Stimulated activated CD8-positive, alpha-beta memory T cell treated with anti-CD3 and anti-CD28 coated beads, Interleukin-4, amount 100 ng/mL, for 1 hour (primary cell): ENCODE results near the gene KCNK15.

Experiments
- DNase-seq, 2 donors: peaks; one replicate each; pipeline ENCODE4 v3.0.0-alpha.2; 2020; ENCODE audit warnings: low read depth in 2 of 2, low spot score in 1 of 2

The KCNK15 gene

GRCh38 chr20:44788706-44789456, 43.2 kb downstream of the KCNK15 start:
- no peak for DNase-seq

GRCh38 chr20:44790638-44791393, 45.2 kb downstream of the KCNK15 start:
- no peak for DNase-seq

- DNase-seq: no peak
These were observed 47.1 kb downstream of the KCNK15 start for GRCh38 chr20:44792796-44793195.

- DNase-seq: no peak
These were observed 50.2 kb downstream of the KCNK15 start for GRCh38 chr20:44795836-44796235.

- no peak for DNase-seq
These were observed 50.6 kb downstream of the KCNK15 start for GRCh38 chr20:44796311-44796710.

- no peak for DNase-seq
These were observed 51.2 kb downstream of the KCNK15 start for GRCh38 chr20:44796758-44797457.

GRCh38 chr20:44799691-44800090, 54.0 kb downstream of the KCNK15 start:
- DNase-seq: no peak

GRCh38 chr20:44800391-44801046, 54.9 kb downstream of the KCNK15 start:
- DNase-seq: no peak
